ENCODE measurements around the gene TRIM25. TPM values are rescaled to one million over a fixed set of nuclear protein-coding genes. Genes with fewer than 3 reads are reported as not detected.

Gene TRIM25
- total RNA-seq, 1 experiment from 2014 or later = 107 TPM

DNA sequence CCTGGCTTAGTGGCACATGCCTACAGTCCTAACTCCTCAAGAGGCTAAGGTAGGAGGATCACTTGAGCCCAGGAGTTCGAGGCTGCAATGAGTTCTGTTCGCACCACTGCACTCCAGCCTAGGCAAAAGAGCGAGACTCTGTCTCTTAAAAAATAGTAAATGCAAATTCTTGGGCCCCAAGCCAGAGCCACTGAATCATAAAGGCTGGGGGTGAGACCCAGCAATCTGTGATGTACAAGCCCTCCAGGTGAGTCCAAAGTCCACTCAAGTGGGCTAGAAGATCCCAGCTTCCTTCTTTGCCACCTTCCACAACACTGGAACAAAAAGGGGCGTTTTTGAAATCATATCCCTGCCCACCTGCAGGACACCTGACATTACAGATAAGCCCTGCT is 16.9 kb downstream of the TRIM25 start:
- no peaks in the 10 kb centered on the region for H3K27me3 Mint-ChIP-seq (ENCODE audit: unreplicated experiment)
- no peak overlapping the region for H3K27ac Mint-ChIP-seq (ENCODE audit: unreplicated experiment)
- intact Hi-C loops (cut with micrococcal nuclease; ENCODE audit: unreplicated experiment) = no loop called here
- H3K9me3 Mint-ChIP-seq (ENCODE audit: low read depth, unreplicated experiment) = peaks cover 8% of the 10 kb centered on the region
- peaks cover 80% of the 10 kb centered on the region for H3K36me3 Mint-ChIP-seq (ENCODE audit: insufficient read depth, unreplicated experiment)
- H3K4me1 Mint-ChIP-seq (ENCODE audit: low read depth, unreplicated experiment) = peaks cover 28% of the 10 kb centered on the region
- peak; percentile 50 for DNase-seq
- H3K4me3 Mint-ChIP-seq (ENCODE audit: low read depth, unreplicated experiment) = peak overlapping the region; percentile 19
- no TSS peak for BruUV-seq (replicated peaks)
- CTCF ChIA-PET = interaction anchor here (0.6 kb wide), 1 partner anchor 17 kb away, joined by 4 read pairs; the partner anchor contains the start of gene TRIM25
- TF ChIP-seq CTCF (IDR thresholded peaks at IDR 0.05; ENCODE audit: unreplicated experiment) = no peak

DNA sequence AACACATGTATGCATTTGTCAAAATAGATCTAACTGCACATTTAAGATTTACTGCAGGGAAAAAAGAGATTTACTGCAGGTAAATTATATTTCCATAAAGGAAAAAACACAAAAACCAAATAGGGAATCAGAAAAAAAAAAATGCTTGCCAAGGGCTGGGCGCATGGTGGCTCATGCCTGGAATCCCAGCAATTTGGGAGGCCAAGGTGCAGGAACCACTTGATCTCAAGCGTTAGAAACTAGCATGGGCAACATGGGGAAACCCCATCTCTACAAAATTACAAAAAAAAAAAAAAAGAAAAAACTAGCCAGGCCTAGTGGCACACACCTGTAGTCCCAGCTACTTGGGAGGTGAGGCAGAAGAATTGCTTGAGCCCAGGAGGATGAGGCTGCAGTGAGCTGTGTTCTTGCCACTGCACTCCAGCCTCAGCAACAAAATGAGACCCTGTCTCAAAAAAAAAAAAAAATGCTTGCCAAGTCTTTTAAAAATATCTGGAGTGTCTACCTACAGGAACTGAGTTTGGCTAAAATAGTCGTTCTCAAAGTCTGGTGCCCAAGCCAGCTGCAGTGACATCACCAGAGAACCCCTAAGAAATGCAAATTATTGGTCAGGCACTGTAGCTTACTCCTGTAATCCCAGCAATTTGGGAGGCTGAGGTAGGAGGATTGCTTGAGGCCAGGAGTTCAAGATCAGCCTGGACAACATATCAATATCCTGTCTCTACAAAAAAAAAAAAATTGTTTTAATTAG is 17.5 kb downstream of the TRIM25 start:
- CTCF ChIA-PET = interaction anchor here (0.6 kb wide), 1 partner anchor 18 kb away, joined by 4 read pairs; the partner anchor contains the start of gene TRIM25
- H3K4me3 Mint-ChIP-seq (ENCODE audit: low read depth, unreplicated experiment) = no peak overlapping the region
- TF ChIP-seq CTCF (IDR thresholded peaks at IDR 0.05; ENCODE audit: unreplicated experiment) = no peak
- peaks cover 28% of the 10 kb centered on the region for H3K4me1 Mint-ChIP-seq (ENCODE audit: low read depth, unreplicated experiment)
- H3K9me3 Mint-ChIP-seq (ENCODE audit: low read depth, unreplicated experiment) = peaks cover 8% of the 10 kb centered on the region
- H3K36me3 Mint-ChIP-seq (ENCODE audit: insufficient read depth, unreplicated experiment) = peaks cover 79% of the 10 kb centered on the region
- no TSS peak for BruUV-seq (replicated peaks)
- intact Hi-C loops (cut with micrococcal nuclease; ENCODE audit: unreplicated experiment) = no loop called here
- no peaks in the 10 kb centered on the region for H3K27me3 Mint-ChIP-seq (ENCODE audit: unreplicated experiment)
- H3K27ac Mint-ChIP-seq (ENCODE audit: unreplicated experiment) = no peak overlapping the region
- DNase-seq = no peak

DNA sequence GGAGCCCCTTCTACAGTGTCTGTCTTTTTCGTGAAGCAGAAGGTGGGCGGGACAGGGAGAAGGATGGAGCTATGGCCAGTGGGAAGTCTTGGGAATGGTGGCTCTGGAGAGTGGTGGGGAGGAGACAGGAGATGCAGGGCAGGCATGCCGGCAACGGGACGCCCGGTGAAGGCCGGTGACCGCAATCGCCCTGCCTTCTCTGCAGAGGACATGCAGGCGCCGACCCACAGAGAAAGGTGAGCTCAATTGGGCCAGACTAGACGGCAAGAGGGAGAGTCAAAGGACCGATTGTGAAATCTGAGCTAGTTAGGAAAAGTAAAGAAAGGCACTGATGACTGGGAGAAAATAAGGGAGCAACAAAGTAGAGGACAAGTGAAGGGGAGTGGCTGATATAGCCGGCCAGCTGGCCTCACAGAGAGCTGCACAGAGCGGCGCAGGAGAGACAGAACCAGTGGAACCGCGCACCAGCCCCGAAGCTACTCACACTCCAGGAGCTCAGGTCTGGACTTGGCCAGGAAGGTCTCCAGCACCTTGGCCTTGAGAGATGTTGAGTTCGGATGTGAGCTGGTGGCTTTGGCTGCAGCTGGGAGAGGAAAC is 18.9 kb downstream of the TRIM25 start:
- CTCF ChIA-PET = no interaction called here
- no TSS peak for BruUV-seq (replicated peaks)

DNA sequence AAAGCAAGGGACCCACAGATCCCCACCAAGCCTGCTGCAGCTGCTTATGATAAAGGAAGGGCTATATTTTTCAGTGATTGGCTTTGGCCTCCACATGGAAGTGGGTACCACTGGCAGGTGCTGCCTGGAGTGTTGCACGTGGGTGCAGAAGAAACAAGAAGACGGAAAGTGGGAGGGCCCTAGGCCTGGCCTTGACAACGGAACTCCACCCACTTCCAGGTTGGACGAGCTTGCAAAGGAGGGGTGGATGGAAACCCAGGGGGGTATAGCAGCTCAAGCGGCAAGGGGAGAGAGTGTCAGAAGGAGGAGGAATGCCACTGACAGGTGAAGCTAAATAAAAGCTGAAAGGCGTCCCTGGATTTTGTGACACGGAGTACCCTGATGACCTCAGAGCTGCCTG is 20.3 kb downstream of the TRIM25 start:
- Mint-ChIP-seq H3K4me1 (ENCODE audit: low read depth, unreplicated experiment) (peaks cover 17% of the 10 kb centered on the region), H3K36me3 (ENCODE audit: insufficient read depth, unreplicated experiment) (peaks cover 75% of the 10 kb centered on the region), H3K9me3 (ENCODE audit: low read depth, unreplicated experiment) (peaks cover 8% of the 10 kb centered on the region), H3K27me3 (ENCODE audit: unreplicated experiment) (no peaks in the 10 kb centered on the region), H3K4me3 (ENCODE audit: low read depth, unreplicated experiment) (no peak overlapping the region), H3K27ac (ENCODE audit: unreplicated experiment) (peak overlapping the region; percentile 10)
- no peak for TF ChIP-seq CTCF (IDR thresholded peaks at IDR 0.05; ENCODE audit: unreplicated experiment)
- intact Hi-C loops (cut with micrococcal nuclease; ENCODE audit: unreplicated experiment) = no loop called here
- BruUV-seq (replicated peaks) = no TSS peak
- CTCF ChIA-PET = no interaction called here
- DNase-seq = no peak

More for the DNA sequence above, 18.9 kb downstream of the TRIM25 start:
- peaks cover 18% of the 10 kb centered on the region for H3K4me1 Mint-ChIP-seq (ENCODE audit: low read depth, unreplicated experiment)
- intact Hi-C loops (cut with micrococcal nuclease; ENCODE audit: unreplicated experiment) = no loop called here
- H3K4me3 Mint-ChIP-seq (ENCODE audit: low read depth, unreplicated experiment) = no peak overlapping the region
- TF ChIP-seq CTCF (IDR thresholded peaks at IDR 0.05; ENCODE audit: unreplicated experiment) = no peak
- H3K27me3 Mint-ChIP-seq (ENCODE audit: unreplicated experiment) = no peaks in the 10 kb centered on the region
- H3K36me3 Mint-ChIP-seq (ENCODE audit: insufficient read depth, unreplicated experiment) = peaks cover 72% of the 10 kb centered on the region
- H3K27ac Mint-ChIP-seq (ENCODE audit: unreplicated experiment) = peak overlapping the region; percentile 66
- DNase-seq = no peak
- H3K9me3 Mint-ChIP-seq (ENCODE audit: low read depth, unreplicated experiment) = peaks cover 8% of the 10 kb centered on the region
